ENCODE data around the gene USP25.

- TF ChIP-seq FOXK2 (IDR thresholded peaks at IDR 0.05) = no peak
- TF ChIP-seq, protein P1, sequence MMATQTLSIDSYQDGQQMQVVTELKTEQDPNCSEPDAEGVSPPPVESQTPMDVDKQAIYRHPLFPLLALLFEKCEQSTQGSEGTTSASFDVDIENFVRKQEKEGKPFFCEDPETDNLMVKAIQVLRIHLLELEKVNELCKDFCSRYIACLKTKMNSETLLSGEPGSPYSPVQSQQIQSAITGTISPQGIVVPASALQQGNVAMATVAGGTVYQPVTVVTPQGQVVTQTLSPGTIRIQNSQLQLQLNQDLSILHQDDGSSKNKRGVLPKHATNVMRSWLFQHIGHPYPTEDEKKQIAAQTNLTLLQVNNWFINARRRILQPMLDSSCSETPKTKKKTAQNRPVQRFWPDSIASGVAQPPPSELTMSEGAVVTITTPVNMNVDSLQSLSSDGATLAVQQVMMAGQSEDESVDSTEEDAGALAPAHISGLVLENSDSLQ (IDR thresholded peaks at IDR 0.05) = no peak
- no peak for TF ChIP-seq ARNT (IDR thresholded peaks at IDR 0.05)
- TF ChIP-seq ZNF384 (IDR thresholded peaks at IDR 0.05) = no peak
- TF ChIP-seq ELF4 (IDR thresholded peaks at IDR 0.05) = no peak
- no peak for TF ChIP-seq LEF1 (IDR thresholded peaks at IDR 0.05; ENCODE audit: borderline replicate concordance)
- no peak for TF ChIP-seq SUZ12 (IDR thresholded peaks at IDR 0.05)
- no peak for TF ChIP-seq NFRKB (IDR thresholded peaks at IDR 0.05)
- TF ChIP-seq TARDBP (IDR thresholded peaks at IDR 0.05) = no peak
- no peak for TF ChIP-seq SP1 (IDR thresholded peaks at IDR 0.05)
- no peak for TF ChIP-seq FOXM1 (IDR thresholded peaks at IDR 0.05; ENCODE audit: borderline replicate concordance)
These were observed 63.3 kb downstream of the USP25 start for GRCh38 chr21:15793109-15793508.

Measured in HEK293T (cell line).